ENCODE data around the gene GADD45G.

GADD45G gene

DNA sequence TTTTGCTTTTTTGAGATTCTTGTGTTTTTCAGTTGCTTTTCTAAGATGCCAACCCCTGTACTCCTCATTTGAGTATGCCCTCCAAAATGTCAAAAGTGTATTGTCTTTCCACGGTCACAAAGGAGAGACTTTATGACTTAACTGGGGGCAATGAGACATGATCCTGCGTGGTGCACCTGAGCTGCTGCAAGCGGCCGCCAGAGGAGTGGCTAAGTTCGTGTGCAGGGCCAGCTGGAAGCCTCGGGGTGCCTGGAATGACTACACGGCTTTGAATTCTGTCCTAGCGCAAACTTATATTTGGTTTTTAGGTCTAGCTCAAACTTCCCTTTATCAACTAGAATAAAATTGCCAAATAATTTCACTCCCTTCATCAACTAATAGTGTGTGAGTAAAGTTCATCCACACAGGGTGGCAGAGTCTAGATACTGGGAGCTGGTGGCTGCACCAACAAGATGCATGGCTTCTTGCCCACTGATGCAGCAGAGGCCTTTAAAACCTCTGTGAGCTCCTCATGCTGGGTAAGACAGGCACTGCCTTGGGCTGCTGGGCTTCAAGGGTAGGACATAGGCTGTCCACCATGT is 4.7 kb downstream of the GADD45G start:
- DNase-seq (ENCODE audit: low spot score), result no peak

DNA sequence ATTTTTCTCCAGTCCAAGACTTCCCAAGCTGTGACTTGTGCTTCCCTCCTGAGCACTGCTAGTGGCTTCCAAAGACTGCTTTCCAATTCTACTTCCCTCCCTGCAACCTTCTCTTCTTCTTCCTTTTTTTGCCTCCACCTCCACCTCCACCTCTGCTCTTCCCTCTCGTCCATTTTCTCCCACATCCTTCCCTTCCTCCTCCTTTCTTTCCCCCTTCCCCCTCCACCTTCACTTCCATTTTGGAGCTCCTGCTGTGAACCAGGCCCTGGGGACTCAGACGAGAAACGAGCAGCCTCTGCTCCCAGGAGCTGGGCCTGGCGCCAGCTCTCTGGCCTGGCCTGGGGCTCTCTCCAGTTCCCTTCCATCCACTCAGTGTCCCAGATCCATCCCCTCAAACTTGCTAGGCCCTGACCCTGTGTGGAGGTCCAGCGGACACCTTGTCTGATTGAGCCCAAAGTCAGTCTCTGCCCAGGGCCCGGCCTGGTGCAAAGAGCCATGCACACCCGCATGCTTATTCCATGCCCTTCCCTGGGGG is 5.6 kb downstream of the GADD45G start:
- DNase-seq (ENCODE audit: low spot score), result no peak

DNA sequence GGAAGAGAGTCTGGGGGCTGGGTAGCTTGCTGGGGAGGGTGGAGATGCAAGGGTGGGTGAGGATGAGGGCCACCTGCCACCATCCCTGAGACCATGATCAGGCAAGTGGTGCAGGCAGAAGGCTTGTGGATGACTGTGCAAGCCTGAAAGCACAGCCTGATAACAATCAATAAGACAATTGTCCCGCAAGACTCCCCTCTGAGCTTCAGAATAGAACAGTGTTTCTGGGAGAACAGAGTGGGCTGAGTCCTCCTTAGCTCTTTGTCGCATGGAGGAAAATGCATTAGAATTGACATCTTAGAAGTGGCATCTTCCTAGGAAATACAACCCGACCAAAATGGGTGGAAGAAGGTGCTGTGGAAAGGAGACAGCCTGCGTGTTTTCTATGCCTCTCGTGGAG is 6.6 kb downstream of the GADD45G start:
- no peak for DNase-seq (ENCODE audit: low spot score)

DNA sequence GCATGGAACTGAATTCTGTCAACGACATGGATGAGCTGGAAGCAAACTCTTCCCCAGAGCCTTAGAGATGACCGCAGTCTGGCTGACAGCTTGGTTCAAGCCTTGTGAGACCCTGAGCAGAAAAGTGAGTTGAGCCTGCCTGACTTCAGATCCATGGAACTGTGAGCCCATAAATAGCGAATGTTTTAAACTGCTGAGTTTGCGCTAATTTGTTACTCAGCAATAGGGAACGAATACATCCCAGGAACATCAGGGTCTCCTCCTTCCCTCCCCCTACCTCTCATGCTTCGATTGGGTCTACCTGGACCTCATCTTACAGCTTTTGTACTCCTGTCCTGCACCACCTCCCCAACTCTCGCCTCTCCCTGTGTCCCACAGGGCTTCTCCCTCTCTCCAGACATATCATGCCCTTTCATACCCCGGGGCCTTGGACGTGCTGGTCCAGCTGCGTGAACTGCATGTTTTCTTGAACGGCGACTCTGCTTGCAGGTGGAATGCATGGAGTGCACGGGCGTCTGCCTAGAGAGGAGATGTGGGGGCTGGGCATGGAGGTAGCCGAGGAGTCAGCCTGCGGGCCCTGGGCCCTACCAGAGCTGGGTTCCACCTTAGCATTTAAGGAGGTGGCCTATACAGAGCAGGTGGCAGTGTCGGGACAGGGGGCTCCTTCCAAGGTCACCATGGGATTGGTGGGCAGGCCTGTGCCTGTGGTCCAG is 7.9 kb downstream of the GADD45G start:
- no peak for DNase-seq (ENCODE audit: low spot score)

DNA sequence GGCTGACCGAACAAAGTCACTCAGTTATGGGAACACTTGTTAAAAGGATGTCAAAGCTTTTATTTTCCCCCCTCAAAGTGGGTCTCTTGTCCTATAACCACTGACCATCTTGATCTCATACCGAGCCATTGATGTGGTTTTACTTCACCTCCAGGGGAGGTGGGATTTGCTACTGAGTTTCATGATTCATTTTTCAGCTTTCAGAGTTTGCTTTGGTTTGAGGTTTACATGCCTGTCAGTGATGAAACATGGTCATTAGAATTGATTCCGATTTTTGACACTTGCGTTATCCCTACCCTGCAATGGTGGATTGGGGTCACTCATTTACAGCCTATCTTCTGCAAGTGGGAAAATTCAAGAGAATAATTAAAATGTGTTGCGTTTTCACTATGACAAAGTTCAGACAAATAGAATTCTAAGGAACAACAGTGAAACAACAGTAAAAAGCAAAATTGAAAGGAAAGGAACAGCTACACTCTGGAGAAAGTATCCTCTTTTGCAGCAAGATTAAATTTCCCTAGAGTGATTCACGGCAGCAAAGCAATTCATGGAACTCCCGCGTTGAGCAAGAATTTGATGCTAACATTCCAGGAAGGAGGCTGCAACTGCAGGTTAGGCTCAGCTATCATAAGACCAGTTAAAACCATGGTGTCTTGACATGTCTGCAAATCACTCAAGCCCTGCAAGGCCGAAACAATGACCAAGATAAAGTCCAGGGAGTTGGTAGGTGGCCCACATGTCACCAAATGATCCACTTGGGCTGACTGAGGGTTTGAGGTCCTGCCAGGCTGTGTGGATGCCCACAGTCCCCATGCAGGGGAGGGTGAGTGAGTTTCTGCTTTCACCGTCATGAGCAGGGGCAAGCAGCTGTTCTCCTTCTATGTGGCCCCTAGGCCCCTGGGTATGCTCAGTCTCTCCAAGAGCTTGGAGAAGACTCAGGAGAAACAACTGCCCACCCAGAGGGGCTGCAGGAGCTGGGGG is 9.4 kb downstream of the GADD45G start:
- DNase-seq (ENCODE audit: low spot score), result no peak

DNA sequence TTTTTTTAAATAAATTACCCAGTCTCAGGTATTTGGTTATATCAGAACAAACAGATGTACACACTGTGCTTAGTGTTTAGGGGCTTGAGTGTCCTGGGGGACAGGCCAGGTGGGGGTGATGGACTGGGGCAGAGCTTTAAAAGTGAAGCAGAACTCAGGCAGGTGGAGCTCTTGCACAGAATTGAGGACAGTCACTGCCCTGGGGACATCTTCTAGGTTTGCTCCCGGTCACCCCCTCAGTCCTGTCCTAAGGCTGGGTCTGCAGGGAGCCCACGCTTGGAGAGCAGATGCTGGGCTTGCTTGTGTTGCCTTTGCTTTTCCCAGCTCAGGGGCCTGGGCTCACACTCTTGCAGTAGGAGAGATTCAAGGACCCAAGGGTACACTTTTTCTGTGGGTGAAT is 10.8 kb downstream of the GADD45G start:
- DNase-seq (ENCODE audit: low spot score), result no peak

DNA sequence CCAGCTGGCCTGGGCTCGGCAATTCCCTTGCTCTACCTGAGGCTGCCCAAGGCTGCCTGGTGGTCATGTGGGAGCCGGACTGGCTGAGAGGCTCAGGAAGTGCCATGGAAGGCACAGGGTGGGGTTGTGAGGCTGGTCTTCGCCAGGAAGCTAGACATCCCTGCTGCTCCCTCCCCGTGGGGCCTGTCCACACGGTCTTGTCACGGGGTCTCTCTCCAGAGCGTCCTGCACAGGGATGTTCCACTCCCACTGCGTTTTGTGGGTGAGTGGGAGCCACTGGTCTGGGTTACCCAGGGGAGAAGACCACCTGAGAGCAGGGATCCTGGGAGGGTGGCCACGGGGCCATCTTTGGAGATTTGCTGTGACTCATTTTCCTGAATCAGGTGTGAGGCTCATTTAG is 11.6 kb downstream of the GADD45G start:
- DNase-seq (ENCODE audit: low spot score), result no peak

DNA sequence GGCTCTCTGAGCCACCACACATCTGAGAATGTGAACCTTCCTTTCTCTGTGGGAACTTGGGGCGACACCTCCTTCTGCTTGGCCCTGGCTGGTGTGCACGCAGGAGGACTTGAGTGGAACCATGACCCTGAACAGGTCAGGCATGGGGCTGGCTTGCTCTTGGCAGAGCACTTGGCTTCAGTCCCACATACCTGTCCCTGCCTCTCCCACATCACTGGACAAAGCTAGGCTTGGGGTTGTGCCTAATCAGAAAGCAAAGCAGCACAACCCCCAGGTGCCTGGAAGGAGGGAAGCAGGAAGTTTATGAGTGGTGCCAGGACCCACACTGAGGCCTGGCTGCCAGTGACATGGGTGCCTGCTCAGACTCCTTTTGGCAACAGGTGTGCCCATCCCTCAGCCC is 13.2 kb downstream of the GADD45G start:
- DNase-seq (ENCODE audit: low spot score), result no peak

DNA sequence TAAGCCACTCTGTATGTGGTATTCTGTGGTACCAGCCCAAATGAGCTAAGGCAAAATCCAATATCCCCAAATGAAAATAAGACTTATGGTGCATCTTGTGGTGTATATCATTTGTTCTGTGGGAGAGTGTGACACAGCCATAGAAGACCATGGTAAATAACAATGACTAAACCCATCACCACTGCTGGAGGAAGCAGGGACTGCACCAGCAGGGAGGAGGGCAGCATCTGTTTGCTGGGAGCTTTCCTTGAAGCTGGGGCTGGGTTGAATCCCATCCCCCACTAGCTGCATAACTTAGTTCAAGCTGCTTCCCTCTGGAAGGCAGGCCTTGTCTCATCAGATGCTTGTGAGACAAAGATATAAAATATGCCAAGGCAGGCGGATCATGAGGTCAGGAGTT is 14.2 kb downstream of the GADD45G start:
- no peak for DNase-seq (ENCODE audit: low spot score)

DNA sequence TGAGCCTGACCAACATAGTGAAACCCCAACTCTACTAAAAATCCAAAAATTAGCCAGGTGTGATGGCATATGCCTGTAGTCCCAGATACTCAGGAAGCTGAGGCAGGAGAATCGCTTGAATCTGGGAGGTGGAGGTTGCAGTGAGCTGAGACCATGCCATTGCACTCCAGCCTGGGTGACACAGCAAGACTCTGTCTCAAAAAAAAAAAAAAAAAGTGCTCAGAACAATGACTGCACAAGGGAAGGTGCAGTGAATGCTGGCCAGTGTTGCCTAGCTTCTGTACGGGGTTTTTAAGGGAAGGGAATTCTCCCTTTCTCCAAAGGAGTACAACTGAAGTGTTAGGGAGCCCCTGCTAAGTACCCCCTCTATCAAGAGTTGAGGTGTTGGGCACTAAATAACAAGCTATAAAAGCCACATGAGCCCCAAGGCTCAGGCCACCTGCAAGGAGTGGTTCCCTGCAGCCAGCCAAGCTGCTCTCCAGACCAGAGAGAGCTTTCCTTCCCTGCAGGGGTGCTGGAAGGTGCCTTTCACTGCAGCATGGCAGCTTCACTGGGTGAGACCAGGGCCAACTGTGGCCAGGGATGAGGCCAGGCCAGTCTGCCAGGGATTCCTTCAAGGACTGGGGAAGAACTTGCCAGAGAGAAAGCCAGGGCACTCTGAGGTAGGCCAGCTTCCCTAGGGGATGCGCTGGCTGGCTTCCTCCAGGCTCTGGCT is 14.8 kb downstream of the GADD45G start:
- no peak for DNase-seq (ENCODE audit: low spot score)

DNA sequence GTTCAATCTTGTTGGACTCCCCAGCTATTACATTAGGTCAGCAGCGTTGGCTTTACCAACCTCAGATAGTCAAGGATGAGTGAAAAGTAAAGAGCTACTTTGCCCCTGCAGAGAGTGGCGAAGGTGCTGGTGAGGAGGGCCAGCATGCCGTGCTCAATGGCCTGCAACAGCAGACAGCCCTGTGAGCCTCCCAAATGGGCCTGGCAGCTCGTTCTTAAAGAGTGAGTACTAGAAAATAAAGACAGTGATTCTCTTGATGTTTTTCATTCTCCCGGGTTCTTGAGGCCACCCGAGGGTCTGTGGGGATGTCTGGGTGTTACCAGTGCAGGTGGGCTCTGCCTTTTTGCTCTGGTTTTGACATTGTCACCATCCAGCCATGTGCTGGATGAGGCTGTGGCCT is 16.2 kb downstream of the GADD45G start:
- no peak for DNase-seq (ENCODE audit: low spot score)

DNA sequence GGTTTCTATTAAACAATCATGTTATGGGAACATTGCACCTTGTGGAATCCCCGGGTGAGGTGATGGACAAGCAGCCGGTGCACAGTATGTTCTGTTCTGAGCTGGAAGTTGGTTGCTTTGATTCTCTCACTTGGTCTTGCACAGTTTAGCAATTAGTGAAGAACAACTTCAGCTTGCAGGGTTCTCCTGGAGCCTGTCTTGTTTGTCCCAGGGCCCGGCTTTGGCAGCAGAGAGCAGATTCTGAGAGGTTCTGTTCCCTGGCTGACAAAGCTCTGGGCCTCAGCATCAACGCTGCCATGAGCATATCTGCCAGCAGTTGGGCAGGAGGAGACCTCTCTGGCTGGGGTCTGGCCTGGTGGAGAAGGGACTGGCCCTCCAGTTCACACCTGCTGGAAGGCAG is 16.9 kb downstream of the GADD45G start:
- no peak for DNase-seq (ENCODE audit: low spot score)

DNA sequence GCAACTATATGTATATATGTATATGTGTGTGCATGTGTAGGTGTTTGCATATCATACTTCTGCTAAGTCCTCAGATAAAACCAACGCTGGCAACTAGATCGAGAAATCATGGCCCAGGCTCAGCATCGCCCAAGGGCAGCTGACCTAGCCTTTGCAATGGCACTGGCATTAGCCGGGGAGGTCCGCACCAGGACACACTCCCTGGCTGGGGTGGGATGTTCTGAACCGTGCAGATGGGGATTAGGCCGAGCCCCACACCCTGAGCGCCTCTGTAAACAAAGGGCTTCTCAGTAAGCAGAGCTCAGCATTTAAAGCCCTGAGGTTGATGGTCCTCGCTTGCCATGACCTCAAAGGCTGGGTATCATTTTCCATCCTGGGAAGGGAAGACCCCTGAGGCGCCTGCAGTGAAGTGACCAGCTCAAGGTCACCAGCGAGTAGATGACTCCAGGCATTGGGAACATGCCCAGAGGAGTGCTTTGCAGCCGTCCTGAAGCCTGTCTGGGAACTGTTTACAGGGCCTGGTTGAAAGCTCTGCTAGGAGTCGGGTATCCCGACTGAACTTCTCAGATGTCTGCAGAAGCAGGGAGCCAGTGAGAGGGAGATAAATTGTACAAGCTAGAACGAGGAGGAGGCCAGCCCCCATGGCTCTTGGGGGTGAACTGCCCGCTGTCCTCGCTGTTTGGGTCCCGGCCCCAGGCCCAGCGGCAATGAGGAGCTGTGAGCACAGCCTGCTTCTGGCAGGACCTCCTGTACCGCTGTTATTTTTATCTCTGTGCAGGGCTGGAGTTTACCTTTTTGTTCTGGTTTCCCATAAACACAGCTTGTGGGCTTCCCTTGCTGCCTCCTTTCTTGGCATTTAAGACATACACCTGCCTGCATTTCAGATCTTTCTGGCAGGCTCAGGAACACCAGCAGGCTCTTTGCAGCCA is 18.4 kb downstream of the GADD45G start:
- DNase-seq (ENCODE audit: low spot score), result no peak

DNA sequence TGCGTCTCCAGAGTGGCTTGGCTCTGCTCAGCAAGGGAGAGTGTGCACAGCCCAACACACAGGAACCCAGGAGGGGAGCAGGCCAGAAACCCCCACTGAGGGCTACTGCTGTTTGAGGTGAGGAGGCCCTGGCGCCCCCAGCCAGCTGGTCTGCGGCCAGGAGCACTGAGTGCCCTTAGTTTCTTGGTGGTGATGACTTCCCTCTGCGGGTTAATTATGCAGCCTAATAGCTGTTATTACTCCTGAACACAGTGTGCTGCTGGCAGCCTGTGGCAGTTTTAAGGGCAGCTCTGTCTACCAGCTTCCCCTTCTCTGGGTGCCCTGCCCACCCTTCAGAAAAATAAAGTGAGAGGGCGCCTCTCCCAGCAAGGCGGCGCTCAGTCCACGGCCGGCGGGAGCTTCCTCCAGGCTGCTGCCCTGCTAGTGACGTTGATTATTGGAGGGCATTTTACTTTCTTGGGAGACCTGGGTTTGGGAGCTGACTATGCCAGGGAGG is 19.2 kb downstream of the GADD45G start:
- DNase-seq (ENCODE audit: low spot score), result no peak

DNA sequence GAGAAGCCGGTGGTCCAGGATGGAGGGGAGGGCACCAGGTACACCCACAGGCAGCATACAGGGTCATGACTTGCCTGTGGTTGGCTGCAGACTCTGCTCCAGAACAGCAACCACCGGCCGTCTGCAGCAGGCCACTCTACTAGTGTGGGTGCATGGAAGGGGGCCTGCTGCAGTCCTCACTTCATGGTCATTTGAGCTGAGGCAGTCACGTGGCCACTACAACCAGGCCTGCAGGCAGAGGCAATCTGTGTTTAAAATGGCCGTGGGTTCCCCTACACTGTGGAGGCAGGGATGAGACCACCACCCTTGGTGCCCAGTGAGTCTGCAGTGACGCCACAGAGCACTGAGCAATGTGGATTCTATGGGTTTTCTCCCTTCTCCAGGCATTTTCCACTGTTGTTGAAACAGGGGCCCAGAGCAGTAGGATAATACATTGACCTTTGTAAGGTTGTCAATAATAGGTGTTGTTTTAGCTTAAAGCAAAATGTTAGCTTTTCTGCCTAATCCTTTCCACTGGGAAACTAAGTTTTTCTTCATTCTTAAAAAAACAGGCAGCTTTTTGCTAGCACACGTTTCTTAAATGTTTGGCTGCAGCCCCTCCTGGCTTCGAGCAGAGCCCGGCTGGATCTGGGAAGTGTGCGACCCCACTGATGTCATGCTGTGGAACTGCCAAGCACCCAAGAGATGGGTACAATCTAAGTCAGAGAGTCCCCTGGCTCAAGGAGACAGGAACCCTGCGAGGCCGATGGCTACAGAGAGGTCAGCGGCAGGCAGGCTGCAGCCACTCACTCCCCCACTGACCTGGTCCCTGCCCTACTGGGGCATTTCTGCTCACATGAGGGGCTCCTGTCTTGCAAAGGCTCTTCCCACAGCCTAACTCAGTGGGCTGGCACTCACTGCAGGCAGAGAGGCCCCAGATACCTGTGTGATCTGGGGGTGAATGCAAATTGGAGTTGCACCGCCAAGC is 21.2 kb downstream of the GADD45G start:
- no peak for DNase-seq (ENCODE audit: low spot score)

DNA sequence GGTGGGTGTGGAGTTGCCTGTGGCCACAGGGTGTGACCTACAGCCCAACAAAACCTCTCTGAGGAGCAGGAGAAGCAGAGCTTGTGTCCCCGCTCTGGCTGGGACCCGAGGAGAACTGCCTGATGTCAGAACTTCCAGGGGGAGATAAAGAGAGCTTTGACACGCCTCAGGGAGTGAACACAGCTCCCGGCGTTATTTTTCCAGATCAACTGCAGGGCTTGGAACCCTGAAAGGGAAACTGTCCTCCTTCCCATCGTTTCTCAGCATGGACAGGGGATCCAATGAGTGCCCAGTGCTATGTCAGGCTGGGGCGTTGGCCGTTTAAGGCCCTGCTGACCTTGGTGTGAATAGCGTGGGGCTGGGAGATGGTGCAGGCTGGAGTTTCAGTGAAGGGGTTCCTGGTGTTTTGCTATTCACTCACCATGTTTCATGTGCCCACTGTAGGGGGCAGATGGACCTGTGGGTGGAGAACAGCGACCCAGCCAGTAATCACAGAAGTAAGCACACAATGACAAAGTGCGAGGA is 22.0 kb downstream of the GADD45G start:
- no peak for DNase-seq (ENCODE audit: low spot score)

DNA sequence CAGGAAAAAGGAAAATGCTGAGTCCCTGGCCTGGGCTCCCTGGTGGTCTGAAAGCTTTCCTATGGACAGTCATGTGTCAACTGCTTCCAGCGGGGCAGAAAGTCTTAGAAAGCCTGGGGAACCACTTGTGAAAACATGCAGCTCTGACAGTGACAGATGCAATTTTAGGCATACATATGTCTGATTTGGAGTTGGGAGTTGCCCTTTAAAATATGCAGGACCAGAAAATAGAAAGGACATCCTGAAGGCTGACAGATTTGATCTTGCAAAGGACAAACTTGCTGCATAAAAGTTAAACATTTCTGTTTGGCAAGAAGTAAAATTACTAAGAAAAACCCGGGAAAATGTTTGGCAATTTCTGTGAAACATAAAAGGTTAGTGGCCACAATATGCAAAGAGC is 23.8 kb downstream of the GADD45G start:
- no peak for DNase-seq (ENCODE audit: low spot score)

DNA sequence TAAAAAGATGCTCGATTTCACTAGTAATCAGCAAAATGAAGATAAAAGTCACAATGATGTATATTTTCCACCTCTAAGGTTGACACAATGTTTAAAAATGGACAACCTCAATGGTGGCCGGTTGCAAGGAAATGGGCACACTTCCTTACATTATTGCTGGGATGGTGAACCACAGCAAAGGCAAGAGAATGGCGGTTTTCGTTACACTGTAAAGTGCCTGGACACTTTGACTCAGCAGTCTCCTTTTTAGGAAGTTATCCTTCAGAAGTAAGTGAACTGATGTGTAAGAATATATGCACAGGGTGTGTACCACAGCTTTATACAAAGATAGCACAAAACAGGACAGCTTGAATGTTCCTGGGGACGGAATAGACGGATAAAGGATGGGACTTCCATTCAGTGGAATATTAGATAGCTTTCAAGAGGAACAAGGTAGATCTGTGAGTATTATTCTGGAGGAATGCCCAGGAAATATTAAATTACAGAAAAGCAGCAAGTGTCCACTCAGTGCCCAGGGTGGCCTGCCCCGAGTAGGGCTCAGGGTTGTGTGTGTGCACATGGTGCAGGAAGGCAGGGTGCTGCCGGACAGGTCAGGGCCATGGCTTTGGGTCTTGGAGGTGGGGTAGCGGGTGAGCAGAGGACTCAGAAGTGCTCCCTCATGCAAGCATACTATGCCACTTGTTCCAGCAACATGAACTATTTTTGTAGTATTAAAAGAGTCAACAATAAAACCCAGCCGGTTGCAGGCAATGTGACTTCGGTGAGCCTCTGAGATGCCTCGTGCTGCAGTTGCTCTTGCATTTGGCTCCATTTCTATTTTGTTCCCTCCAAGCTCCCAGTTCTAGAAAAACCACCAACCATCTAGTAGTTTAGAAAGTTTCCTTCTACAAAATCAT is 24.5 kb downstream of the GADD45G start:
- no peak for DNase-seq (ENCODE audit: low spot score)

Data from LoVo (cell line).